HG02678 (cell line): Measurements from ENCODE around the gene RNF207.

Source experiments
- ATAC-seq: cut with Tn5 transposase; IDR thresholded peaks from one replicate; pipeline ENCODE4 v1.9.1; 2021; ENCODE audit warnings: mild to moderate bottlenecking, moderate library complexity; ENCODE audit not compliant: unreplicated experiment

Gene RNF207

GRCh38 chr1:6224718-6225117, 18.8 kb downstream of the RNF207 start:
- no peak for ATAC-seq

GRCh38 chr1:6225651-6226050, 19.7 kb downstream of the RNF207 start:
- ATAC-seq = no peak

- no peak for ATAC-seq
Observed at GRCh38 chr1:6233376-6233775, 27.5 kb downstream of the RNF207 start.

GRCh38 chr1:6234502-6235295, 28.8 kb downstream of the RNF207 start:
- ATAC-seq = no peak

GRCh38 chr1:6235296-6235677, 29.4 kb downstream of the RNF207 start:
- no peak for ATAC-seq

- no peak for ATAC-seq
Observed at GRCh38 chr1:6237093-6237492, 31.2 kb downstream of the RNF207 start.

GRCh38 chr1:6239213-6239752, 33.4 kb downstream of the RNF207 start:
- ATAC-seq = no peak

GRCh38 chr1:6239950-6240768, 34.2 kb downstream of the RNF207 start:
- no peak for ATAC-seq

GRCh38 chr1:6241107-6241886, 35.4 kb downstream of the RNF207 start:
- no peak for ATAC-seq

- no peak for ATAC-seq
Observed at GRCh38 chr1:6241887-6242740, 36.2 kb downstream of the RNF207 start.

- no peak for ATAC-seq
Observed at GRCh38 chr1:6243053-6243834, 37.3 kb downstream of the RNF207 start.

- no peak for ATAC-seq
Observed at GRCh38 chr1:6243993-6244392, 38.1 kb downstream of the RNF207 start, which contains the start of gene HES3. Gene HES3 (plus strand): TSS chr1:6244179. CDS start chr1:6244366, 187 bp downstream.

- no peak for ATAC-seq
Observed at GRCh38 chr1:6244401-6245049, 38.6 kb downstream of the RNF207 start.

- peak; percentile 52 for ATAC-seq
Observed at GRCh38 chr1:6245086-6245868, 39.4 kb downstream of the RNF207 start.

GRCh38 chr1:6245869-6246496, 40.1 kb downstream of the RNF207 start:
- ATAC-seq = no peak

GRCh38 chr1:6246497-6247467, 40.9 kb downstream of the RNF207 start:
- ATAC-seq = peak; percentile 41
